SJSA1 (cell line): Measurements from ENCODE around the gene SLC1A3. TPM values are rescaled to one million over a fixed set of nuclear protein-coding genes. Genes with fewer than 3 reads are reported as not detected.

ENCODE experiments used
- DNase-seq, 2 experiments: peaks; one replicate each; pipeline ENCODE4 v3.0.0-alpha.2; 2015 to 2020; ENCODE audit warnings: low spot score in 2 of 2, low read depth in 1 of 2
- H3K27ac ChIP-seq: fragments of 250-450 bp; sonication (Bioruptor Pico); 2 replicates; pipeline ENCODE4 v1.5.1; 2020; ENCODE audit warnings: mild to moderate bottlenecking, moderate library complexity
- H3K27me3 ChIP-seq: fragments of 250-450 bp; sonication (Bioruptor Pico); replicated peaks from 2 replicates; pipeline ENCODE4 v1.5.1; 2020; ENCODE audit warnings: mild to moderate bottlenecking, moderate library complexity
- H3K36me3 ChIP-seq: fragments of 250-450 bp; sonication (Bioruptor Pico); 2 replicates; pipeline ENCODE4 v1.5.1; 2020; ENCODE audit warnings: mild to moderate bottlenecking
- H3K4me1 ChIP-seq: fragments of 250-450 bp; sonication (Bioruptor Pico); replicated peaks from 2 replicates; pipeline ENCODE4 v1.6.1; 2021; ENCODE audit warnings: mild to moderate bottlenecking
- H3K4me3 ChIP-seq: fragments of 250-450 bp; sonication (Bioruptor Pico); 2 replicates; pipeline ENCODE4 v1.5.1; 2020; ENCODE audit warnings: mild to moderate bottlenecking
- H3K9me3 ChIP-seq: fragments of 250-450 bp; sonication (Bioruptor Pico); replicated peaks from 2 replicates; pipeline ENCODE4 v1.5.1; 2020; ENCODE audit warnings: mild to moderate bottlenecking
- total RNA-seq: library from RNA; depleted of rRNA; stranded (reverse); fragments of >200 nt; shearing (Covaris generic); gene quantifications from 2 replicates; pipeline ENCODE4 v1.2.3, GENCODE V29; 2014

Gene SLC1A3
- total RNA-seq, 1 experiment from 2014 or later = 37.0 TPM

DNA sequence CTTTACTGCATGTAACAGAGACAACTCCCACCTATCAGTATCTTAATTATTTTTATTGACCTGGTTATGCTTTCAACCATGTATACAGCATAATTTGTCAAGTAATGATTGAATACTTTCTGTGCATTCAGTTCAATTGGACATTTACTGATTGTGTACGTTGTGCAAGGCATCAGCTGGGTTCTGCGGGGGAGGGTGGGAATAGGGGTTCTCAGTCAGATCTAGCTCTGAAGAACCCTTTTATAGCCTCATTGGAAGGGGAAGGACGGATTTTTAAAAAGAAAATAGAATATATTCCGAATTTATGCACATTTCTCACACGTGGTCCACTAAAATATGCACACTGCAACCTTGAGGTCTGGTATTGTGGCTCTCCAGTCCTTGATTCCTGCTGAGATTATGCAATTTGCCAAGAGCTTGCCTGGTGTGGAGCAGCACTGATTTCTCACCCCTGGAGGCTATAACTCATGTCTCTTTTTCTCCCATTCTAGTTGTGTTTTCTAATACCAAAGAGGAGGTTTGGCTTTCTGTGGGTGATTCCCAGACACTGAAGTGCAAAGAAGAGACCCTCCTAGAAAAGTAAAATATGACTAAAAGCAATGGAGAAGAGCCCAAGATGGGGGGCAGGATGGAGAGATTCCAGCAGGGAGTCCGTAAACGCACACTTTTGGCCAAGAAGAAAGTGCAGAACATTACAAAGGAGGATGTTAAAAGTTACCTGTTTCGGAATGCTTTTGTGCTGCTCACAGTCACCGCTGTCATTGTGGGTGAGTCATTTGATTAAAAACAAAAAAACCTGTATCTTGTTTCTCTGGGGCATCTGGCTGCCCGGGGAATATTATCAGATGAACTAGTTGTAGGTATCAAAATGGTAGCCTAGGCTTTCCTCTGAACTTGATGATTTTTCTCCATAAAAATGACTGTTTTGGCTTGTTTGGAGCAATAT lies 1.7 kb downstream of the SLC1A3 start:
- H3K36me3 ChIP-seq = peaks cover 44% of the 10 kb centered on the region
- H3K27ac ChIP-seq = peak overlapping the region; percentile 78
- peaks cover 29% of the 10 kb centered on the region for H3K4me1 ChIP-seq
- no peaks in the 10 kb centered on the region for H3K27me3 ChIP-seq
- H3K4me3 ChIP-seq = peak overlapping the region; percentile 57
- no peaks in the 10 kb centered on the region for H3K9me3 ChIP-seq
- peak in 1 of 2 experiments; percentile 31 for DNase-seq

DNA sequence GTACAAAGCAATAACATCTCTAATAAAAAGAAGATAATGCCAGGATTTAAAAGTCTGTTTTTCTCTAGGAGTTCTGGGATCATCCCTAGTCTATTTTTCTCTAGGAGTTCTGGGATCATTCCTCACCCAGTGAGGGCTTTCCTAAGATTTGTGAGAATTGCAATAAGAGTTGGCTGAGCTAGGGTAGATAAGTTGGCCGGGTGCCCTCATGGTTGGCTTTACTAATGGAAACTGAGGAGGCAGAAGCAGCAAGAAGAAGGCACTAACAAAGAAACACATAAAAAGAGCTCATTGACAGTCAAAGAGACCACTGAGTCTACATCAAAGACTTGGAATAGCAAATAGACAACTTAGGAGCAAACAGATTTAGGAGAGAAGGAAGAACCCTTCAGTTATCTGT lies 4.2 kb downstream of the SLC1A3 start:
- DNase-seq = no peak
- no peak overlapping the region for H3K27ac ChIP-seq
- H3K4me3 ChIP-seq = no peak overlapping the region
- H3K9me3 ChIP-seq = no peaks in the 10 kb centered on the region
- peaks cover 65% of the 10 kb centered on the region for H3K36me3 ChIP-seq
- H3K4me1 ChIP-seq = peaks cover 38% of the 10 kb centered on the region
- H3K27me3 ChIP-seq = no peaks in the 10 kb centered on the region

DNA sequence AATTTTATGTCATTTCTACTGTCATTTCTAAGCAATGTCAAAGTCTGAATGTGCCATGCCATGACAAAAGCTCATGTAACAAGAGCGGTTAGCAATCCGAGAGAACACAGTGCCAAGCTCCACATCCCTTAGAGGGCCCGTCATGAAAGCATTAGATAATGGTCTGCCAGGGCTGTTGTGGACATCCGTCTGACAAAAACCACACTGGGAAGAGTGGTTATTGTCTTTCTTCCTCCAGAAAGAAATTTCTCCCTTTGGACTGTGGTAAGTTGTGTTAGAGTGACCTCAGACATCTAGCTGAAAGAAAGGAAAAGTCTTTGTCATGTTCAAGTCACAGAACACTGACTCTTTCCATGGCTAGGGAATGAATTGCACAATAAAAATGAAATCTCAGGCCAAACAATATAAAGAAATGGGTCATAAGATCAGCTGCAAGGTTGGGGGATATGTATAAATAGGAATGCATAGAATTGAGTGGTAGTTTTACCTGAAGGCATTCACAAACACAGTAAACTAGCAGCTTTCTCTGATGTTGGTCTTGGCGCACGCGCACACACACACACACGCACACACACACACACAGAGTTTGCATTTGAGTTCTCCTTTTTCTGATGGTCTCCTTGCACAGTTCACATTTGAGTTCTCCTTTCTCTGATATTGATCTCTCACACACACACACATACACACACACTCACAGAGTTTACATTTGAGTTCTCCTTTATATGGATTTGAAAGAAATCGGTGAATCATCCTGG lies 5.3 kb downstream of the SLC1A3 start:
- Histone ChIP-seq H3K4me3 (no peak overlapping the region), H3K9me3 (no peaks in the 10 kb centered on the region), H3K36me3 (peaks cover 73% of the 10 kb centered on the region), H3K27ac (peak overlapping the region; percentile 42), H3K27me3 (no peaks in the 10 kb centered on the region), H3K4me1 (peaks cover 35% of the 10 kb centered on the region)
- DNase-seq = peak in 1 of 2 experiments; percentile 55

DNA sequence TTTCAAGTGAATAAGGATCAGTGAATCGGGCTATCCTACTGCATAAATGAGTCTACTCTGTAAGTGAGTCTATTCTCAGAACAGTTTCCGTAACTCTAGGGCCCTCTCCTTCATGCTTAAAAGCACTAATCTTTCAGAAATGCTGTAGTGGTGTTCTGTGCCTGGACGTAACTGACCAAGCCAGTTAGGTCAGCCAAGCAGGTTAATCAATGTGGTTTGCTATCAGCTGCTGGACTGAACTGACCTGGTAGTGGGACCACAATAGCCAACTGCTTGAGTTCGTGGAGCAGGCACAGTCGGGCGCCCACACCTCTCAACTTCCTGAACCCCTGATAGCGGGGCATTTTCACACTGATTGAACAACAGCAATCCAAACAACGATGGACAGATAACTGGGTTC lies 6.8 kb downstream of the SLC1A3 start:
- Histone ChIP-seq H3K4me3 (no peak overlapping the region), H3K27me3 (no peaks in the 10 kb centered on the region), H3K36me3 (peaks cover 70% of the 10 kb centered on the region), H3K9me3 (no peaks in the 10 kb centered on the region), H3K27ac (no peak overlapping the region), H3K4me1 (peaks cover 32% of the 10 kb centered on the region)
- DNase-seq = no peak

DNA sequence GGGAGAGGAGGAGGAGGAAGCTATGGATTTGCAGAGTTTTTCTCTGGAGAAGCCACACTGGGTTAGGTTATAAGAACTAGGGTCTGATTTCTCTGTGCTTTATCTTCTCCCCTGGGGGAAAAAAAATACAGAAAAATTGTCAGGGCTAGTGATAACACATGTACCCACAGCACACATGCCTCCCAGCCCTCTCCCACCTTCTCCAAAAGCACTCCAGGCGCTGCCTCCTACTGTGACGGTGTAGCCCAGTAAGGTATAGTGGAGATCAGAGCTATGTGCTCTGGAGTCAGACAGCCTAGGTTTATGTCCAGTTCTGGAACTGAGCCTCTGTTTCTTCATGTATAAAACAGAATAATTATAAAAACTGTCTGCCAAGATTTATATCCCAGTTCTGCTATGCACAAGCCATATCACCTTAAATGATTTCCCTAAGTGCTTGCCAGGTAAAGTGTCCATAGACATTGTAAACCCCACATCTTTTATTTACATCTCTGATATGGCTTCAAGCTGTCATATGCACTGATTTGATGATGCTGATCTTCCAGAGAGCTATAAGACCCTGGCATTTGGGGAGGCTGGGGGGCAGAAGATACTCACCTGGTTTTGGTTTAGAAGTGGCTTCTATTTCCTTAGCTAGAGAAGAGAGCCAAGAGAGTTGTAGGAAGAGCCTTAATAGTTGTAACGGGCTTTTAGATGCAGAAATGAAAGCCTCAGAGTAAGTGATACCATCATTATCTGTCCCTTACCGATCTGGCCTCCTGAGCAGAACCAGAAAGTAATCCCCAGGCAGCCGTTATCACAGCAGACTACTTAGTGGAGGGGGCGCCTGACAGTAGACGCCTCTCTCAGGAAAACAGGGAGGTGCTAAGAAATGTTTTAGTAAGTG lies 7.6 kb downstream of the SLC1A3 start:
- H3K27me3 ChIP-seq = no peaks in the 10 kb centered on the region
- H3K36me3 ChIP-seq = peaks cover 62% of the 10 kb centered on the region
- peak overlapping the region; percentile 40; the same call in 1 of the 2 replicates for H3K27ac ChIP-seq
- H3K4me3 ChIP-seq = no peak overlapping the region
- DNase-seq = no peak
- H3K4me1 ChIP-seq = peaks cover 28% of the 10 kb centered on the region
- no peaks in the 10 kb centered on the region for H3K9me3 ChIP-seq

DNA sequence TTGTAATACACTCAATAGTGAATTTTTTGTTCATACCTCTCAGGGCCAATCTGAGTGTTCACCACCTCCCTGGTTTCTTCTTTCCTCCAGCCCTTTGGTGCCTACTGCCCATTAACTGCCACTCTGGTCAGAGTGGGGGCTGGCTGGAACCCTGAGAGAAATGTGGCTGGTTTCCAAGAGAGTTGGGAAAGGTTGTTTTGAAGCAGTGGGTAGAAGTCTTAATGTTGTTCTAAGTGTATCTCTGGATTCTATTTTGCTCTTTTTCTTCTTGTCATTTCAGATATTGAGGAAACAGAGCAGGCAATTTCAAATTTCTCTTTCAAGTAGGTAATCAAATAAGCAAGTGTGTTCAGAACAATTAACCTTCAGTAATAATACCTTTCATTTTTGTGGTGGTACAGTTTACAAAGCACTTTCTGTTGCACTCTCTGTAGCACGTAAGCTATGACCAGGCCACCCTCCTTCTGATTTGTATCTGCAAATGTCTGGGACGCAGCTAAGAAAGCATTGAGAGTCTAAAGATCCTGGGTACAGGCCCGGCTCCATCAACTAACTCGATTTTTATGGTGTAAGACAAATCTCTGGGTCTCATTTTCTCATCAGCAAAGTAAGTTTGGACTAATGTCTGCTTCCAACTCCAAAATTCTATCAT lies 8.4 kb downstream of the SLC1A3 start:
- H3K9me3 ChIP-seq = no peaks in the 10 kb centered on the region
- peak overlapping the region; percentile 40 for H3K27ac ChIP-seq
- peaks cover 55% of the 10 kb centered on the region for H3K36me3 ChIP-seq
- peaks cover 29% of the 10 kb centered on the region for H3K4me1 ChIP-seq
- no peaks in the 10 kb centered on the region for H3K27me3 ChIP-seq
- DNase-seq = peak in 1 of 2 experiments; percentile 34
- no peak overlapping the region for H3K4me3 ChIP-seq

DNA sequence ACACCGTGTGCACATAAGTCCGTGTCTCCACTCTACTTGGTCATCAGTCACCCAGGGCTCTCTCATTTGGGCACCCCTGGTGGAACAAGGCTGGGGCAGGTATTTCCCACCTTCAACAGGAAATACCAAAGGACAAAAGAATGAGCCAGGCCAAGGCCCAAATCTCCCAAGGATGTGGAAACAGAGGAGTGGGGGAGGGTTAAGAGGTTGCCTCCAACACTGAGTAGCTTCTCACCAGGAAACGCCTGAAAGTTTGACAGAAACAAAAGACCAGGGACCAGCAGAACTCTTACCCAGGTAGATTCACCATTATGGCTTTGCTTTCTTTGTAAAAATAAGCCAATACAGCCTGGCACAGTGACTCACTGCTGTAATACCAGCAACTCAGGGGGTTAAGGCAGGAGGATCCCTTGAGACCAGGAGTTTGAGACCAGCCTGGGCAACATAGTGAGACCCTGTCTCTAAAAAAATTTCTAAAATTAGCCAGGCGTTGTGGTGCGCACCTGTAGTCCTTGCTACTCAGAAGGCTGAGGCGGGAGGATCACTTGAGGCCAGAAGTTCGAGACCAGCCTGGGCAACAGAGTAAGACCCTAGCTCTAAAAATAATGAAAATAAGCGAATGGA lies 12.7 kb downstream of the SLC1A3 start:
- Histone ChIP-seq H3K36me3 (peaks cover 26% of the 10 kb centered on the region), H3K27me3 (no peaks in the 10 kb centered on the region), H3K4me1 (peaks cover 19% of the 10 kb centered on the region), H3K9me3 (no peaks in the 10 kb centered on the region), H3K4me3 (no peak overlapping the region), H3K27ac (no peak overlapping the region)
- DNase-seq = no peak

DNA sequence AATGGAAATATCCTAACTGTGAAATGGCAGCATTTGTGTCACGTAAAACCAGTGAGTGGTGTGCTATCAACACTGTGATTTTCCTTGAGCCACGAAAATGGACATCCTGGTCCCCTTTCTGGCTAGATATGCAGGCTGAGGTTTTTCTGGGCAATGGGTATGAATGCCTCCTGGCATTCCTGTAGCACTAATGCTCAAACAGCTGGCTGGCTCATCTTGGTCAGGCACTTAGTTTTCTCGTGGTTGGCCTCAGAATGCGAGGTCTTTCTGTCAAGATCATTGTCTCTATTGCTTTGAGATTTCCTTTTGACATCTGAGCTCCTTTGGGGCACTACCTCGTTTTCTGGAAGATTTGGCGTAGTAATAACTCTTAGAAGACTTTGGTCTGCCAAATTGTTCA lies 15.6 kb downstream of the SLC1A3 start:
- peaks cover 7% of the 10 kb centered on the region; the same call in 1 of the 2 replicates for H3K4me1 ChIP-seq
- peaks cover 11% of the 10 kb centered on the region for H3K36me3 ChIP-seq
- H3K9me3 ChIP-seq = no peaks in the 10 kb centered on the region
- H3K27me3 ChIP-seq = no peaks in the 10 kb centered on the region
- no peak overlapping the region for H3K27ac ChIP-seq
- H3K4me3 ChIP-seq = no peak overlapping the region
- no peak for DNase-seq

DNA sequence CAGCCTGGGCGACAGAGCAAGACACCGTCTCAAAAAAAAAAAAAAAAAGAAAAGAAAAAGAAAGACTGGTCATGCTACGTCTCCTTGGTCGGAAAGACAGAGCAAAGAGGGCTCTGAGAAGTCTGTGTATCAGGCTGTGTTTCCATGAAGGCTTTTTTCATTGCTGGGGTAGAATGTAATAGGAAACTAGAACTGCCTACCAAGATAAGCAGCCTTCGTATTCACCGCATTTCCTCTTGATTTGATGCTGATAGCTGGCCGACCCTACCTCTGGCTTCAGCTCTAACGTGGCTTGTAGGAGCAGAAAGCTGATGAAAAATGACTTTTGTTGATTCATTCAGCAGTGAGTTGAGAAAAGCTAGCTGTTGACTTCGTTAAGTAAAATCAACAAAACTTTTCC lies 17.4 kb downstream of the SLC1A3 start:
- Histone ChIP-seq H3K27me3 (no peaks in the 10 kb centered on the region), H3K27ac (no peak overlapping the region), H3K9me3 (no peaks in the 10 kb centered on the region), H3K4me1 (peaks cover 4% of the 10 kb centered on the region; the same call in 1 of the 2 replicates), H3K4me3 (no peak overlapping the region), H3K36me3 (peaks cover 16% of the 10 kb centered on the region)
- DNase-seq = no peak

DNA sequence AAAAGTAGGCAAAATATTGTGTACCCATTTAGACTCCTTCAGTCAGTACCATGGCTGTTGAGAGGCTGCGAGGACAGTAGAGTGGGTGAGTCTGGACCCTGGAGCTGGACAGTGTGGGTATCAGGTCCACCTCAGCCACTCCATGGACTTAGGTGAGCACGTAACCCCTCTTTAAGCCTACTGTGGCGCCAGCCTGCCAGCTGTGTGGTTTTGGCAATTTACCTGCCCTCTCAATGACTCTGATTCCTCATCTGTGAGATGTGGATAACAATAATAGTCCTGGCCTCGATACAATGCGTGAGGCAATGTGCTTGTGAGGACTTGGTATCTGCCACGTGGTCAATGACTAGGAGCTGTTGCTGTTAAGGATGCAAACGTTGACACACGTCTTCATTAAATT lies 17.9 kb downstream of the SLC1A3 start:
- Histone ChIP-seq H3K9me3 (no peaks in the 10 kb centered on the region), H3K27me3 (no peaks in the 10 kb centered on the region), H3K4me3 (no peak overlapping the region), H3K4me1 (no peaks in the 10 kb centered on the region; the same call in 1 of the 2 replicates), H3K27ac (no peak overlapping the region), H3K36me3 (peaks cover 18% of the 10 kb centered on the region)
- no peak for DNase-seq

DNA sequence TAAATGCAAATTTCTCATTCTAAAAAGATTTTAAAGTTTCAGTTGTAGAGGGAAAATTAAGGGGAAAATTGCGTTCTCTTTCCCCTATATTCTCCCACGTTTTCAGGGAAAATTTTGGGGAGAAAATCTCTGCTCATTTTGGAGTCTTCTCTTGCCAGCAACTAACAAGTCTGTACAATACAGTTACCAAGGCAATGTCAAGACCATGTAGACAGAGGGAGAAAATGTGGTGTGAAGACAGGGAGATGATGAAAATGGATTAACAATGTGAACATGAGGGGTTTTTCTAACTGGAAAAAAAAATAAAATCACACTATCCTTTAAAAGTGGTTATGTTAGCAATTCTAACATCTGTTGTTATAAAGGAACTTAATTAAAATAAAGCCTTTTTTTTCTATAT lies 22.3 kb downstream of the SLC1A3 start:
- Histone ChIP-seq H3K9me3 (no peaks in the 10 kb centered on the region; the same call in 1 of the 2 replicates), H3K27ac (no peak overlapping the region), H3K4me1 (no peaks in the 10 kb centered on the region), H3K4me3 (no peak overlapping the region), H3K36me3 (peaks cover 54% of the 10 kb centered on the region), H3K27me3 (no peaks in the 10 kb centered on the region)
- no peak for DNase-seq

DNA sequence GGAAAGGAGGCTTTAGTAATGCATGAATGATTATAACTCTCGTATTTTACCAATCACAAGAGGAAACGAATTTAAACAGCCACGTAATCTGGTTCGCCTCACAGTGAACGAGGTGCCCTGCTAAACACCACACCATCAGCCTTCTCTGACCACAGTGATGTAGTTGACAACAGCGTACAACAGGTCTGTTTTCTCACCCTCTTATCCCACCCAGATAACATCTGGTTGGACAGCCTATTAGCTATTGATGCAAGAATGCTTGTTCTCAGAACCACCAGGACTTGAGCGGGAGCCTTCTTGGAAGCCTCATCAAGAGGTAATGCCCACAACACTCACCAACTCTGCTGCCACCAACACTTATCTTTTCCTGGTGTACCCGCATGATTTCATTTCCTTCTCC lies 23.3 kb downstream of the SLC1A3 start:
- Histone ChIP-seq H3K9me3 (no peaks in the 10 kb centered on the region; the same call in 1 of the 2 replicates), H3K27ac (no peak overlapping the region), H3K4me3 (no peak overlapping the region), H3K36me3 (peaks cover 62% of the 10 kb centered on the region), H3K27me3 (no peaks in the 10 kb centered on the region), H3K4me1 (no peaks in the 10 kb centered on the region)
- DNase-seq = no peak
